ENCODE results near the gene KCNQ4. TPM values are rescaled to one million over a fixed set of nuclear protein-coding genes. Genes with fewer than 3 reads are reported as not detected.
A peak's percentile ranks its signal among the peaks of the same experiment; 100 is the strongest.

KCNQ4 gene
- total RNA-seq, 1 experiment from 2014 or later, result 1.4 TPM

GRCh38 chr1:40851643-40852042 lies 68.1 kb downstream of the KCNQ4 start:
- no CpG with 5 or more reads among the region's 6 CpGs for WGBS (ENCODE audit: extremely low coverage, insufficient read length, low lambda C conversion rate)
- peak overlapping the region in 1 of 3 experiments; percentile 5; a peak in 1 of 7 replicates for H3K27ac Mint-ChIP-seq

More at GRCh38 chr1:40851643-40852042, 68.1 kb downstream of the KCNQ4 start:
- Histone ChIP-seq H2BK15ac (ENCODE audit: low read depth, low read length) (no peak overlapping the region), H3K4ac (ENCODE audit: low read depth, low read length) (no peak overlapping the region), H3K79me1 (ENCODE audit: insufficient read depth, low read depth, low read length, poor library complexity, severe bottlenecking) (no peaks in the 10 kb centered on the region), H4K8ac (replicated peaks; ENCODE audit: insufficient read length, low read depth, low read length) (no peak overlapping the region), H2BK12ac (ENCODE audit: insufficient read length, low read depth, low read length) (no peak overlapping the region), H2AK5ac (ENCODE audit: insufficient read length, low read length) (no peak overlapping the region), H3K27ac (ENCODE audit: insufficient read length, low read depth, low read length) (no peak overlapping the region), H2BK20ac (ENCODE audit: low read depth, low read length, poor library complexity, severe bottlenecking) (no peak overlapping the region), H3K27me3 (ENCODE audit: insufficient read depth, low read length) (no peaks in the 10 kb centered on the region), H3K79me2 (ENCODE audit: insufficient read depth, low read length) (no peaks in the 10 kb centered on the region), H3K9ac (ENCODE audit: extremely low read depth, insufficient read length, low read length) (no peak overlapping the region), H3K23ac (ENCODE audit: insufficient read length, low read depth, low read length) (no peak overlapping the region), H4K5ac (ENCODE audit: insufficient read length, low read depth, low read length) (no peak overlapping the region), H2AFZ (ENCODE audit: low read length) (no peak overlapping the region), H3K56ac (ENCODE audit: insufficient read length, low read depth, low read length) (no peak overlapping the region), H4K91ac (ENCODE audit: insufficient read length, low read depth, low read length) (no peak overlapping the region), H3T11ph (ENCODE audit: low read length) (no peak overlapping the region), H3K4me2 (ENCODE audit: insufficient read depth, insufficient read length, low read length) (no peak overlapping the region), H4K20me1 (ENCODE audit: control insufficient read depth, insufficient read depth, insufficient read length) (no peaks in the 10 kb centered on the region), H3K4me1 (ENCODE audit: insufficient read depth, low read length) (no peaks in the 10 kb centered on the region), H2BK5ac (ENCODE audit: insufficient read length, low read length) (no peak overlapping the region), H3K18ac (ENCODE audit: insufficient read length, low read depth, low read length) (no peak overlapping the region), H3K14ac (ENCODE audit: insufficient read depth, low read length) (no peak overlapping the region), H3K23me2 (ENCODE audit: insufficient read length, low read depth, low read length, poor library complexity, severe bottlenecking) (no peaks in the 10 kb centered on the region), H2BK120ac (ENCODE audit: low read depth, low read length, poor library complexity, severe bottlenecking) (no peak overlapping the region), H3K9me3 (ENCODE audit: control insufficient read depth, low read depth, low read length) (no peaks in the 10 kb centered on the region)
- Mint-ChIP-seq H3K9me3 (no peaks in the 10 kb centered on the region), H3K27me3 (ENCODE audit: low read depth) (peaks cover 5% of the 10 kb centered on the region), H3K4me3 (no peak overlapping the region), H3K4me1 (peaks cover 4 to 5% of the 10 kb centered on the region in 2 experiments), H3K36me3 (ENCODE audit: insufficient read depth in 1 of 3, low read depth in 3 of 3) (no peaks in the 10 kb centered on the region)
- TF ChIP-seq CTCF (conservative IDR thresholded peaks at IDR 0.05), result no peak
- DNase-seq, result no peak
